ENCODE results near the gene TGIF1.

The TGIF1 gene

DNA sequence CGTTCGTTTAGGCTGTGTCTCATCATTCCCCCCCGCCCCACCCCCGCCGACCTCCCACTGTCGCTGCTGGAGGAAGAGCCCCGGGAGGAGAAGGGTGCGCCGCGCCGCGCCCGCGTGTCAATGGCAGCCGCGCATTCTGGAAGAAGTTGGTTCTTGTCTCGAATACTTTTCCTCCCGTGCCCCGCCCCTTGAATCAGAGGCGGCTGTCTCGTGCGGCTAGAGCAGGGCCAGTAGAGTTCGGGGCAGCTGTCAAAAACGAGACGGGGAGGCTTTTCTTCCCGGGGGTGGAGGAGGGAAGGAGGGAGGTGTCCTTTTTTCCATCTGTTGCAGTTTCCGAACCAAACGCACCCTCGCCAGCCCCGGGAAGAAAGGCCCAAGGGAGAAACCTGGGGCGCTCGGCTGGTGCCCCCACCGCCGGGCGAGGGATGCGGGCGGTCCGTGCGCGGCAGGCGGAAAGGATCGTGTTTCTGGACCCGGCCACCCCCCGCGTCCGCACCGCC is 410 bp upstream of the TGIF1 start:
- CTCF ChIA-PET, result no interaction called here
- TF ChIP-seq, protein P1, sequence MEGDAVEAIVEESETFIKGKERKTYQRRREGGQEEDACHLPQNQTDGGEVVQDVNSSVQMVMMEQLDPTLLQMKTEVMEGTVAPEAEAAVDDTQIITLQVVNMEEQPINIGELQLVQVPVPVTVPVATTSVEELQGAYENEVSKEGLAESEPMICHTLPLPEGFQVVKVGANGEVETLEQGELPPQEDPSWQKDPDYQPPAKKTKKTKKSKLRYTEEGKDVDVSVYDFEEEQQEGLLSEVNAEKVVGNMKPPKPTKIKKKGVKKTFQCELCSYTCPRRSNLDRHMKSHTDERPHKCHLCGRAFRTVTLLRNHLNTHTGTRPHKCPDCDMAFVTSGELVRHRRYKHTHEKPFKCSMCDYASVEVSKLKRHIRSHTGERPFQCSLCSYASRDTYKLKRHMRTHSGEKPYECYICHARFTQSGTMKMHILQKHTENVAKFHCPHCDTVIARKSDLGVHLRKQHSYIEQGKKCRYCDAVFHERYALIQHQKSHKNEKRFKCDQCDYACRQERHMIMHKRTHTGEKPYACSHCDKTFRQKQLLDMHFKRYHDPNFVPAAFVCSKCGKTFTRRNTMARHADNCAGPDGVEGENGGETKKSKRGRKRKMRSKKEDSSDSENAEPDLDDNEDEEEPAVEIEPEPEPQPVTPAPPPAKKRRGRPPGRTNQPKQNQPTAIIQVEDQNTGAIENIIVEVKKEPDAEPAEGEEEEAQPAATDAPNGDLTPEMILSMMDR (IDR thresholded peaks at IDR 0.05; ENCODE audit: control extremely low read depth, extremely low read depth, low read depth, missing control alignments), result no peak
- peak; percentile 21 for DNase-seq (ENCODE audit: extremely low spot score)
- POLR2A ChIA-PET, result interaction anchor here (0.6 kb wide), 1 partner anchor 181 kb away, joined by 3 read pairs; no protein-coding TSS in a partner anchor

DNA sequence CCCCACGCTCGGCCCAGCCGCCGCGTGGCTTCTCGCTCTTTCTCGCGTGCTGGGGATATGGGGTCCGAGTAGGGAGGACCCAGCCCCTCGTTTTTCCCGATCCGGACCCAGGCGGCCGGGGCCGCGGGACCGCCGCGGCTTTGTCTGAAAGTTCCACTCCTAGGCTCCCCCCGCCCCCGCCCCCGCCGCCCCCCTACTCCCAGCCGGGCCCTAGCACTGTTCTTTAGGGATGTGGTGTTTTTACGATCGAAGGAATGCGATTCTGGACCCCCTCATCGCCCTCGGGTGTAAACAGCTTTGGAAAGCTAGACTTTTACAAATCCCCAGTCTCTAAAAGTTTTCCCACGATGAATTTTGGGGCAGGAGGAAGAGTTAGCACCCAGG is 819 bp downstream of the TGIF1 start:
- POLR2A ChIA-PET, result no interaction called here
- no peak for DNase-seq (ENCODE audit: extremely low spot score)
- CTCF ChIA-PET, result interaction anchor here (0.9 to 2.6 kb wide), 3 partner anchors 11 to 205 kb away, joined by 3 to 9 read pairs (median 3); no protein-coding TSS in a partner anchor
- TF ChIP-seq, protein P1 (IDR thresholded peaks at IDR 0.05; ENCODE audit: control extremely low read depth, extremely low read depth, low read depth, missing control alignments), result no peak

DNA sequence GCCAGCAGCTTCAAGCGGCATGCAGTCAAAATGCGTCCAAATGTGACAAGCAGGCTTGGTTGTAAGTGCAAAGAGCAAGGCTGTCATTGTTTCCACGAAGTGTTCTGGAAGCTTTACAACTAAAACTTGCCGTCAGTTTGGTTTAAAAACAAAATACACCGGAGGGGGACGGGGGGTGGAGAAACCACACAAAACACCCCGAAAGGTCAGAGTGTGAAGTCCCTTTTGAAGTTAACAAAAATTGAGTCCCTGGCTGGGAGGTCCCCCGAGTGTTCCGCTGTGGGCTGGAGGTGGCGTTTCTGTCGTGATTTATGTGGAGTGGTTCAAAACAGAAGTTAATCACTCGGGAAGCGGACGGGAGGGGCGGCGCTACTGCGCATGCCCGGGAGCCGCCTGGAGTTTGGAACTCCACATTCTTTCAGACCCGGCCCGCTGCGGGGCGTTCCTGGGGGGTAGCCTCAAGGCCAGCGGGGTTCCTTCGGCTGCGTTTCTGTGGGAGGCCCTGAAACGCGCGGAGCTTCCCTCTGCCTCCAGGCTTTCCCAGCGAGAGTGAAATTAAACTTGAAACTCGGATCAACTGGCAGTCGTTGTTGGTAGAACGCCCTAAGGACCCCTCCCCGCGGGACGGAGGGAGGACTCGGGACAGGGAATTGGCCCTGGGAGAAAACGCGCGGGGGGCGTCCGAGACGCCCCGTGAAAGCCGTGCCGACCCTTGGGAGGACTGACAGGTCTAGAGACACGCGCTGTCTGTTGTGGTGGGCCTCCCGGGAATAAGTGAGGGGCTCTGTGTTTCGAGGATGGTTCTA is 1.4 kb downstream of the TGIF1 start:
- DNase-seq (ENCODE audit: extremely low spot score), result peak; percentile 60
- TF ChIP-seq, protein P1 (IDR thresholded peaks at IDR 0.05; ENCODE audit: control extremely low read depth, extremely low read depth, low read depth, missing control alignments), result no peak
- POLR2A ChIA-PET, result interaction anchor here (0.7 kb wide), 1 partner anchor 471 kb away, joined by 3 read pairs; no protein-coding TSS in a partner anchor
- CTCF ChIA-PET, result interaction anchor here (0.9 to 4.1 kb wide), 5 partner anchors 10 to 206 kb away, joined by 3 to 23 read pairs (median 3); no protein-coding TSS in a partner anchor

DNA sequence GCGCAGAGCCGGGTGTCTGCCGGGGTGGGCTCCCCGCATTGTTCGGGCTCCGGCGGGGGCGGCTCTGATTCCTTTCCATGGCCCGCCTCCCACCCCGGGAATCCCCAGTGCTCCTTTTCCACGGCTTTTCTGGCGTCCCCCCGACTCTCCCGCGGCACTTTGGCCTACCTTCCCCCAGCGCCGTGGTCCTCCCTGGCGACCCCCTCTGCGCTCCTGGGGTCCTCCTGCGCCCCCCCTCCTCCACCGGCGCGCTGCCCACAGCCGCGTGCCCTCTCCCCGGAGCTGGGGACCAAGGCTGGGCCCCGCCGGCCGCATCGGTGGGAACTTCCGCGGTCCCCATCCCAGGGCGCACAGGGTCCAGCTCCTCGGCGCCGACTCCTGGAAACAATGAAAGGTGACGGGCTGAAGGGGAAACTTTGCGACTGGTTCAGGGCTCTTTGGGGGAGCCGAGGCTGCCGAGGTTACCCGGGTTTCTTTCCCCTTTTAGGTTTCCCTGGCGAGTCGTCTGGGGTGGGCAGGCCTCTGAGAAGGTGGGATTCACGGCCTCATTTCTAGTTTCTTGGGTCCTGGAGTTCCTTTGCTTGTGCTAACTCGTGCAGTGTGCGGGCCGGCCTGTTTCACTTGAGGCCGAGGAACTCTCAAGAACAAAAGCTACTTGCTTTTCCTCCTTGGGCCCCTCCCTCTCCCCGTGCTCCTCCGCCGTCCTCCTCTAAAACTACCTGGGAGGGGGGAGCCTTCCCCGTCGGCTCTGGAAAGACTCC is 2.2 kb downstream of the TGIF1 start:
- peak; percentile 18 for DNase-seq (ENCODE audit: extremely low spot score)
- CTCF ChIA-PET, result interaction anchor here (0.7 to 4.1 kb wide), 8 partner anchors 10 to 213 kb away, joined by 3 to 23 read pairs (median 6); no protein-coding TSS in a partner anchor
- TF ChIP-seq, protein P1 (IDR thresholded peaks at IDR 0.05; ENCODE audit: control extremely low read depth, extremely low read depth, low read depth, missing control alignments), result no peak
- POLR2A ChIA-PET, result no interaction called here

DNA sequence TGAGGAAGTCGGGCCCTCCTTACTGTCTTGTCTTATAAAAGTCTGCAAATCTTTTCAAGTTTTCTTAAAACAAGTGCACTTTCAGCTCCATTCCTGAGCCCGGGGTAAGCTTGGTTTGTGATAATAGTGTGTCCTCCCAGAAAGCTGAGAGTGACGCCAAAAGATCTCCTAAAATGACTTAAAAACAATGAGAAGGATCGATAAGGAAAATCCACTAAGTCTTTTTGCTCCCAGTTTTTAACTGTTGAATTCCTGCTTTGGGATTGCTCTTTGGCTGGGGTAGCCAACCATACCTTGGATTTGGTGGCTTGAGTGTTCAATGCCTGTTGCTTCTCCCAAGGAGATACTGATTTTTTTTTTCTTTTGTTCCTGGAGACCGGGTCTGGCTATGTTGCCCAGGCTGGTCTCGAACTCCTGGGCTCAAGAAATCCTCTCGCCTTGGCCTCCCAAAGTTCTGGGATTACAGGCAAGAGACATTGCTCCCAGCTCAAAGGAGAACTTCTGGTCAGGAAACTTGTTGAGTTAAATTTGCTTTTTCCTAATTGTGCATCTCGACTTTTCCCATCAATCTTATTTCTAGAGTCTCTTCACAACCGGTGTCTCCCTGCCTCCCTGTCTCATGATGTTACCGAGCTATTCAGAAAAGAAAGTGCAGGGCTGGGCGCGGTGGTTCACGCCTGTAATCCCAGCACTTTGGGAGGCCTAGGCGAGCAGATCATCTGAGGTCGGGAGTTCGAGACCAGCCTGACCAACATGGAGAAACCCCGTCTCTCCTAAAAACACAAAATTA is 3.0 kb downstream of the TGIF1 start:
- TF ChIP-seq, protein P1 (IDR thresholded peaks at IDR 0.05; ENCODE audit: control extremely low read depth, extremely low read depth, low read depth, missing control alignments), result no peak
- CTCF ChIA-PET, result interaction anchor here (0.7 to 4.1 kb wide), 11 partner anchors 9 to 213 kb away, joined by 3 to 23 read pairs (median 9); no protein-coding TSS in a partner anchor
- DNase-seq (ENCODE audit: extremely low spot score), result no peak
- POLR2A ChIA-PET, result interaction anchor here (0.7 kb wide), 1 partner anchor 88 kb away, joined by 4 read pairs; no protein-coding TSS in a partner anchor
